GM21576 (cell line): ENCODE results near the gene ZNF100.
A peak's percentile ranks its signal among the peaks of the same experiment; 100 is the strongest.
"Not testable (repeated sequence)": the region's sequence is repeated elsewhere in the genome, so short reads cannot be mapped to it uniquely, and the experiment has no call there.

Experiments used
- ATAC-seq: cut with Tn5 transposase; IDR thresholded peaks from one replicate; pipeline ENCODE4 v1.9.1; 2021; ENCODE audit warnings: mild to moderate bottlenecking, moderate library complexity; ENCODE audit not compliant: unreplicated experiment

Gene ZNF100

GRCh38 chr19:21767065-21767800, at the start of gene ZNF100:
ZNF100 (minus strand) TSS chr19:21767579; CDS start chr19:21767429, 150 bp downstream.
- ATAC-seq: peak; percentile 97

- no peak for ATAC-seq
These were observed 45.1 kb upstream of the ZNF100 start for GRCh38 chr19:21812448-21812847.

GRCh38 chr19:21808400-21809000, 41.1 kb upstream of the ZNF100 start:
- ATAC-seq: not testable (repeated sequence)

- no peak for ATAC-seq
These were observed 22.2 kb upstream of the ZNF100 start for GRCh38 chr19:21789466-21790085.

- no peak for ATAC-seq
These were observed 19.6 kb upstream of the ZNF100 start for GRCh38 chr19:21786936-21787335.

- ATAC-seq: not testable (repeated sequence)
These were observed 8.4 kb upstream of the ZNF100 start for GRCh38 chr19:21775792-21776191.

GRCh38 chr19:21766705-21767064, 694 bp downstream of the ZNF100 start:
- ATAC-seq: peak; percentile 6

GRCh38 chr19:21765151-21765550, 2.2 kb downstream of the ZNF100 start:
- no peak for ATAC-seq

- not testable (repeated sequence) for ATAC-seq
These were observed 5.8 kb downstream of the ZNF100 start for GRCh38 chr19:21761547-21761946.

GRCh38 chr19:21758296-21758695, 9.1 kb downstream of the ZNF100 start:
- ATAC-seq: no peak

- not testable (repeated sequence) for ATAC-seq
These were observed 11.8 kb downstream of the ZNF100 start for GRCh38 chr19:21755555-21755954.

GRCh38 chr19:21751384-21751783, 16.0 kb downstream of the ZNF100 start:
- ATAC-seq: no peak

GRCh38 chr19:21750586-21751128, 16.7 kb downstream of the ZNF100 start:
- no peak for ATAC-seq

GRCh38 chr19:21749090-21749489, 18.3 kb downstream of the ZNF100 start:
- ATAC-seq: no peak

- no peak for ATAC-seq
These were observed 19.3 kb downstream of the ZNF100 start for GRCh38 chr19:21748088-21748487.

GRCh38 chr19:21740559-21740958, 26.8 kb downstream of the ZNF100 start:
- no peak for ATAC-seq

- not testable (repeated sequence) for ATAC-seq
These were observed 40.2 kb downstream of the ZNF100 start for GRCh38 chr19:21726942-21727747.

- no peak for ATAC-seq
These were observed 53.6 kb downstream of the ZNF100 start for GRCh38 chr19:21713761-21714160.

- no peak for ATAC-seq
These were observed 57.9 kb downstream of the ZNF100 start for GRCh38 chr19:21709464-21709863.

GRCh38 chr19:21707878-21708277, 59.5 kb downstream of the ZNF100 start:
- ATAC-seq: not testable (repeated sequence)

GRCh38 chr19:21707065-21707464, 60.3 kb downstream of the ZNF100 start:
- no peak for ATAC-seq
